Activated CD4-positive, alpha-beta T cell treated with anti-CD3 and anti-CD28 coated beads for 1 hour (primary cell): ENCODE data around the gene PTPRN2.

ENCODE experiments used
- DNase-seq: peaks from one replicate; pipeline ENCODE4 v3.0.0-alpha.2; 2020

The PTPRN2 gene

GRCh38 chr7:158602905-158603772, 15.5 kb upstream of the PTPRN2 start:
- DNase-seq: no peak

GRCh38 chr7:158602041-158602440, 14.4 kb upstream of the PTPRN2 start:
- DNase-seq: no peak

- DNase-seq: no peak
Measured at GRCh38 chr7:158601090-158601489, 13.5 kb upstream of the PTPRN2 start.

GRCh38 chr7:158596745-158597144, 9.1 kb upstream of the PTPRN2 start:
- DNase-seq: no peak

- no peak for DNase-seq
Measured at GRCh38 chr7:158596309-158596708, 8.7 kb upstream of the PTPRN2 start.

GRCh38 chr7:158595068-158595467, 7.4 kb upstream of the PTPRN2 start:
- DNase-seq: no peak

- no peak for DNase-seq
Measured at GRCh38 chr7:158592541-158592940, 4.9 kb upstream of the PTPRN2 start.

GRCh38 chr7:158591944-158592343, 4.3 kb upstream of the PTPRN2 start:
- no peak for DNase-seq

- DNase-seq: no peak
Measured at GRCh38 chr7:158590181-158590530, 2.5 kb upstream of the PTPRN2 start.

GRCh38 chr7:158589653-158590052, 2.0 kb upstream of the PTPRN2 start:
- DNase-seq: no peak

- DNase-seq: no peak
Measured at GRCh38 chr7:158588878-158589442, 1.3 kb upstream of the PTPRN2 start.

- no peak for DNase-seq
Measured at GRCh38 chr7:158588085-158588877, 658 bp upstream of the PTPRN2 start.

- DNase-seq: no peak
Measured at GRCh38 chr7:158586499-158587161, 993 bp downstream of the PTPRN2 start.

GRCh38 chr7:158585721-158586498, 1.7 kb downstream of the PTPRN2 start:
- DNase-seq: no peak

- DNase-seq: no peak
Measured at GRCh38 chr7:158584407-158584806, 3.2 kb downstream of the PTPRN2 start.

GRCh38 chr7:158583810-158584209, 3.8 kb downstream of the PTPRN2 start:
- no peak for DNase-seq

- DNase-seq: no peak
Measured at GRCh38 chr7:158583143-158583542, 4.5 kb downstream of the PTPRN2 start.

- DNase-seq: no peak
Measured at GRCh38 chr7:158582089-158582456, 5.5 kb downstream of the PTPRN2 start.

- no peak for DNase-seq
Measured at GRCh38 chr7:158581440-158582088, 6.1 kb downstream of the PTPRN2 start.

- no peak for DNase-seq
Measured at GRCh38 chr7:158579662-158580646, 7.7 kb downstream of the PTPRN2 start.
